B cell (primary cell): ENCODE measurements around the gene CCDC192.

Source experiments
- CTCF ChIP-seq: fragments of 200-600 bp; IDR thresholded peaks from one replicate; pipeline ENCODE4 v1.8.0; 2022; ENCODE audit warnings: antibody characterized with exemption, mild to moderate bottlenecking
- EZH2 ChIP-seq: IDR thresholded peaks from 2 replicates; pipeline ENCODE4 v1.6.1; 2012; ENCODE audit warnings: borderline replicate concordance, low read depth, mild to moderate bottlenecking, moderate library complexity, low read length; ENCODE audit not compliant: insufficient read depth, poor library complexity, severe bottlenecking

GRCh38 chr5:127875235-127876021 lies 172.2 kb downstream of the CCDC192 start:
- TF ChIP-seq CTCF (no peak), EZH2 (no peak)
